KOPT-K1 (cell line): ENCODE results near the gene ANKRD66.

Experiments
- H3K27ac ChIP-seq: fragments of 200-600 bp; sonication (generic); 2 replicates; pipeline ENCODE4 v1.5.1; 2016; ENCODE audit warnings: antibody characterized with exemption, mild to moderate bottlenecking, low read depth, low read length; ENCODE audit not compliant: poor library complexity, severe bottlenecking
- H3K36me3 ChIP-seq: fragments of 200-600 bp; sonication (generic); 2 replicates; pipeline ENCODE4 v1.5.1; 2017; ENCODE audit warnings: antibody characterized with exemption, mild to moderate bottlenecking, low read length, moderate library complexity; ENCODE audit not compliant: insufficient read depth
- H3K9me3 ChIP-seq: fragments of 200-600 bp; sonication (generic); 2 replicates; pipeline ENCODE4 v1.5.1; 2017; ENCODE audit warnings: antibody characterized with exemption, low read length, mild to moderate bottlenecking; ENCODE audit not compliant: insufficient read depth, poor library complexity, severe bottlenecking

ANKRD66 gene

GRCh38 chr6:46793138-46793537 is 46.4 kb downstream of the ANKRD66 start, which contains the start of gene MEP1A:
TSS of gene MEP1A (plus strand) at chr6:46793389. CDS start at chr6:46793399, 10 bp downstream.
- no peaks in the 10 kb centered on the region for H3K36me3 ChIP-seq
- no peaks in the 10 kb centered on the region for H3K9me3 ChIP-seq
- no peak within 1 kb of the TSS for H3K27ac ChIP-seq

- Histone ChIP-seq H3K27ac (no peak overlapping the region), H3K9me3 (no peaks in the 10 kb centered on the region), H3K36me3 (no peaks in the 10 kb centered on the region)
Measured at GRCh38 chr6:46794068-46794467, 47.3 kb downstream of the ANKRD66 start.

GRCh38 chr6:46795816-46796215 is 49.1 kb downstream of the ANKRD66 start:
- Histone ChIP-seq H3K9me3 (no peaks in the 10 kb centered on the region), H3K27ac (no peak overlapping the region), H3K36me3 (no peaks in the 10 kb centered on the region)

GRCh38 chr6:46796848-46797580 is 50.3 kb downstream of the ANKRD66 start:
- no peaks in the 10 kb centered on the region for H3K9me3 ChIP-seq
- H3K27ac ChIP-seq: no peak overlapping the region
- H3K36me3 ChIP-seq: no peaks in the 10 kb centered on the region

- H3K27ac ChIP-seq: no peak overlapping the region
- H3K36me3 ChIP-seq: no peaks in the 10 kb centered on the region
- H3K9me3 ChIP-seq: no peaks in the 10 kb centered on the region
Measured at GRCh38 chr6:46799657-46800056, 52.9 kb downstream of the ANKRD66 start.

GRCh38 chr6:46808806-46809205 is 62.1 kb downstream of the ANKRD66 start:
- H3K27ac ChIP-seq: no peak overlapping the region
- no peaks in the 10 kb centered on the region for H3K9me3 ChIP-seq
- no peaks in the 10 kb centered on the region for H3K36me3 ChIP-seq
